Transverse colon (tissue), 4 donors: ENCODE results near the gene PRDM12. TPM values are rescaled to one million over a fixed set of nuclear protein-coding genes. Genes with fewer than 3 reads are reported as not detected.
A peak's percentile ranks its signal among the peaks of the same experiment; 100 is the strongest.

Source experiments
- DNase-seq: peaks from one replicate; pipeline ENCODE4 v3.0.0-alpha.2; 2019
- H3K27ac ChIP-seq, 4 donors: fragments of 200-600 bp; sonication (generic); 2 replicates each; pipeline ENCODE4 v1.5.1; 2016 to 2018; ENCODE audit warnings: inconsistent platforms in 4 of 4
- H3K27me3 ChIP-seq: fragments of 200-600 bp; sonication (generic); 2 replicates; pipeline ENCODE4 v1.5.1; 2017; ENCODE audit warnings: inconsistent platforms
- H3K36me3 ChIP-seq, 4 donors: fragments of 200-600 bp; sonication (generic); 2 replicates each; pipeline ENCODE4 v1.5.1; 2017 to 2019; ENCODE audit warnings: inconsistent platforms in 4 of 4
- H3K4me1 ChIP-seq, 4 donors: fragments of 200-600 bp; sonication (generic); 2 replicates each; pipeline ENCODE4 v1.5.1; 2017 to 2020; ENCODE audit warnings: inconsistent platforms in 4 of 4
- H3K4me3 ChIP-seq, 4 donors: fragments of 200-600 bp; sonication (generic); 1 replicate in 1 of 4; 2 replicates in 3 of 4; pipeline versions ENCODE4 v1.5.1 to v1.6.1; 2017 to 2019; ENCODE audit warnings: inconsistent platforms in 4 of 4
- H3K9me3 ChIP-seq, 2 donors: fragments of 200-600 bp; sonication (generic); 2 replicates each; pipeline ENCODE4 v1.5.1; 2017 to 2019; ENCODE audit warnings: inconsistent platforms in 2 of 2
- CTCF ChIP-seq, 5 experiments: fragments of 200-600 bp in 3 of 5; fragments of 450-650 bp in 2 of 5; sonication (generic) in 3 of 5; IDR thresholded peaks; 1 replicate in 2 of 5; 2 replicates in 3 of 5; pipeline ENCODE4 v1.5.1; 2016 to 2017; ENCODE audit warnings: antibody characterized with exemption in 5 of 5, inconsistent platforms in 3 of 5, mild to moderate bottlenecking in 2 of 5, moderate library complexity in 1 of 5
- EP300 ChIP-seq: sonication (generic); formaldehyde crosslinking; IDR thresholded peaks from one replicate; pipeline ENCODE4 v1.6.1; 2017; ENCODE audit warnings: antibody characterized with exemption, low read depth
- POLR2A ChIP-seq: fragments of 450-650 bp; IDR thresholded peaks from one replicate; pipeline ENCODE4 v1.6.1; 2016; ENCODE audit warnings: antibody characterized with exemption, mild to moderate bottlenecking, moderate library complexity
- POLR2AphosphoS5 ChIP-seq, 3 donors: sonication (generic); formaldehyde crosslinking; IDR thresholded peaks; one replicate each; pipeline ENCODE4 v1.6.1; 2016; ENCODE audit warnings: antibody characterized with exemption in 3 of 3
- WGBS, 2 donors: methylation state at CpG; one replicate each; pipeline ENCODE4 v1.1.5; 2018; ENCODE audit warnings: low coverage in 1 of 2; 5-methylcytosine and 5-hydroxymethylcytosine counted together
- in situ Hi-C, 4 donors: fragments of 200-750 bp; cut with MboI; loops; one replicate each; pipeline versions ENCODE4 v1.15.0 to v1.15.1; 2017; ENCODE audit warnings: low sequenced_read_pairs in 3 of 4, low pct_ligation_motif_present in 1 of 4, low pct_unique_long_range_greater_than_20kb in 1 of 4
- intact Hi-C: fragments of 100-400 bp; cut with DNase I; formaldehyde crosslinking; loops from one replicate; pipeline ENCODE4 v1.15.1; 2023; ENCODE audit warnings: low total_unique reads
- total RNA-seq, 4 donors: library from RNA; depleted of rRNA; stranded (reverse); fragments of >200 nt; gene quantifications; one replicate each; pipeline ENCODE4 v1.1.0, GENCODE V29; 2016

PRDM12 gene
- total RNA-seq, 4 donors from 2014 or later = not detected

DNA sequence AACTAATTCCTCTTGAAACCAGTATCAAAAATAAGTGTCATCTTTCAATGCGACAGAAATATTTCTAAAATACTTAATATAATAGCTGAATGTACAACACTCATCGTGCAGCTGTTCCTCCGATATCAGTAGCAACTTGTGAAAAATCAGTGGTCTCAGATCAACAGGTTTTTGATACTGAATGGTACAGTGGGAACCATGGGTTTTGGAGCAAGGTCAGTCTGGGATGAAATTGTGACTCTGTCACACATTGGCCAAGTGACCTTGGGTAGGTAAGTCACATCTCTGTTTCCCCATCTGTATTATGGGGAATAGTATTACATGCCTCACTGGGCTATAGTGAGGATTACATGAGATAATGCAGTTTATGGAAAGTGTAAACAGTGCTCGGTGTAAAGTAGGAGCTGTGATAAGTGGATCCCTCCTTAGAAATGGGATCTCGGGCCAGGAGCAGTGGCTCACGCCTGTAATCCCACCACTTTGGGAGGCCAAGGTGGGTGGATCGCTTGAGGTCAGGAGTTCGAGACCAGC is 46.5 kb downstream of the PRDM12 start:
- Histone ChIP-seq H3K9me3 (no peaks in the 10 kb centered on the region), H3K27me3 (no peaks in the 10 kb centered on the region), H3K36me3 (no peaks in the 10 kb centered on the region), H3K4me3 (no peak overlapping the region), H3K4me1 (peaks cover 0 to 33% (median 23%) of the 10 kb centered on the region in 4 donors), H3K27ac (no peak overlapping the region)
- in situ Hi-C loops (loop anchor here in 1 of 4 donors (10.0 kb wide), 1 partner anchor 54 kb away; no protein-coding TSS in a partner anchor), intact Hi-C loops (loop anchor here (5.0 kb wide), 1 partner anchor 151 kb away; no protein-coding TSS in a partner anchor)
- 73 to 81% methylated on average over 2 to 8 of the region's 8 CpGs for WGBS, 2 donors
- no peak for DNase-seq
- no peak for TF ChIP-seq EP300
- TF ChIP-seq CTCF (IDR thresholded peaks at IDR 0.05) = no peak
- TF ChIP-seq POLR2A = no peak
- no peak for TF ChIP-seq POLR2AphosphoS5 (IDR thresholded peaks at IDR 0.05)

DNA sequence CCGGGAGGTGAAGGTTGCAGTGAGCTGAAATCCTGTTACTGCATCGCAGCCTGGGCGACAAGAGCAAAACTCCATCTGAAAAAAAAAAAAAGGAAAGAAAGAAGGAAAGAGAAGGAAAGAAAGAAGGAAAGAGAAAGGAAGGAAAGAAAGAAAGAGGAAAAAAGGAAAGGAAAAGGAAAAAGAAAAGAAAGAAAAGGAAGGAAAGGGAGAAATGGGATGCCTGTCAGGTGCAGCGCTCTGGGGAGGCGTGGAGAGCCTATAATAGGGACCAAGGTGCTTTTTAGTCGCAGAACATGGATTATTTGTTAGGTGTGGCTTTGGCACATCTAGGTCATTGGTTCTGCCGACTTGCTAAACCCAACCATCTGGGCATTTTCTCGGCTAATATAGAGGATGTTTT is 47.1 kb downstream of the PRDM12 start:
- H3K9me3 ChIP-seq = no peaks in the 10 kb centered on the region
- TF ChIP-seq POLR2A = no peak
- TF ChIP-seq CTCF (IDR thresholded peaks at IDR 0.05) = no peak
- no peak for TF ChIP-seq EP300
- no peak for TF ChIP-seq POLR2AphosphoS5 (IDR thresholded peaks at IDR 0.05)
- intact Hi-C loops (loop anchor here (5.0 kb wide), 1 partner anchor 151 kb away; no protein-coding TSS in a partner anchor), in situ Hi-C loops (loop anchor here in 1 of 4 donors (10.0 kb wide), 1 partner anchor 53 kb away; no protein-coding TSS in a partner anchor)
- no peak overlapping the region for H3K4me3 ChIP-seq
- H3K36me3 ChIP-seq = no peaks in the 10 kb centered on the region
- no peak for DNase-seq
- peak overlapping the region in 1 of 4 donors; percentile 99 for H3K27ac ChIP-seq
- H3K4me1 ChIP-seq = peaks cover 0 to 39% (median 28%) of the 10 kb centered on the region in 4 donors
- 73 to 81% methylated on average over 7 to 8 of the region's 8 CpGs for WGBS, 2 donors
- no peaks in the 10 kb centered on the region for H3K27me3 ChIP-seq

DNA sequence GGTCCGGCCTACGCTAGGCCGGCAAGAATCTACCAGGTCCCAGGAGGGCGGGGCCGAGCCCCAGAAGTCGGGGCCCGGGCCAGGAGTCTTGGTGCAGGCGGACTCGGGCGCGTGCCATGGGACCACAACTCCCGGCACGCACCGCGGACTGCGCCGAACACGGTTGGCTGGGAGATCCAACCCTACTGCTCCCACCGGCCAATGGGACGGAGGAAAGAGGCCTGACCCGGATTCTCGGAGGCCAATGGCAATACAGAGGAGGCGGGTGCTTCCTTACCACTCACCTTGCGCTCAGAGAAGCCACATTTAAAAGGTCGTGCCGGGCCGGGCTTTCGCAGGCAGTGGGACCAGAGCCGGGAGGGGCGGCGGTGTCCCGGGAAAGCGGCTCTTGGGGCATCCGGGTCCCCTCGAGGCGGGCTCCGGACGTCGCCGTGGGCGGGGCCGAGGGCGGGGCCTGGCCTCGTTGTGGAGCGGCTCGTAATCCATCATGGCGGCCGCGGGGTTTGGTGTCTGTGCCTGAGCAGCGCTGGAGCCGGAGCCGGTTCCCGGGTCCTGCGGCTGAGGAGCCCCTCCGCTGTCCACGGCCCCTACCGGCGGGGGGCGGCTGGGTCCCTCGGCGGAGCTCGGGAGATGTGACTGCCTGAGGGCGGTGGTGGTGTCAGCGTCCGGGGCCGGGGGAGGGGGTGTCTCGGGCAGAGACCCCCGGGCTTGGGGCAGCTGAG is 48.3 kb downstream of the PRDM12 start:
- H3K27me3 ChIP-seq = no peaks in the 10 kb centered on the region
- peak overlapping the region; percentile 96 to 99 (median 98) for H3K27ac ChIP-seq
- in situ Hi-C loops (loop anchor here in 1 of 4 donors (10.0 kb wide), 1 partner anchor 52 kb away; no protein-coding TSS in a partner anchor), intact Hi-C loops (loop anchor here (5.0 kb wide), 1 partner anchor 150 kb away; no protein-coding TSS in a partner anchor)
- H3K36me3 ChIP-seq = no peaks in the 10 kb centered on the region
- peak overlapping the region; percentile 78 to 97 (median 94) for H3K4me3 ChIP-seq
- TF ChIP-seq EP300 = no peak
- TF ChIP-seq POLR2A = peak; percentile 85
- peak; percentile 75 to 87 (median 86) for TF ChIP-seq POLR2AphosphoS5 (IDR thresholded peaks at IDR 0.05)
- no peak for TF ChIP-seq CTCF (IDR thresholded peaks at IDR 0.05)
- no peaks in the 10 kb centered on the region for H3K9me3 ChIP-seq
- 3% methylated on average over 39 of the region's 68 CpGs; no CpG with 5 or more reads in 1 of the 2 donors for WGBS, 2 donors
- H3K4me1 ChIP-seq = peaks cover 0 to 44% (median 30%) of the 10 kb centered on the region in 4 donors
- peak; percentile 98 for DNase-seq
